SW 1271 (cell line): ENCODE data around the gene FOXE3.
A peak's percentile ranks its signal among the peaks of the same experiment; 100 is the strongest.

ENCODE experiments used
- DNase-seq, 2 experiments: peaks; one replicate each; lab custom pipeline; 2025; lab: John Stamatoyannopoulos, UW

Gene FOXE3

DNA sequence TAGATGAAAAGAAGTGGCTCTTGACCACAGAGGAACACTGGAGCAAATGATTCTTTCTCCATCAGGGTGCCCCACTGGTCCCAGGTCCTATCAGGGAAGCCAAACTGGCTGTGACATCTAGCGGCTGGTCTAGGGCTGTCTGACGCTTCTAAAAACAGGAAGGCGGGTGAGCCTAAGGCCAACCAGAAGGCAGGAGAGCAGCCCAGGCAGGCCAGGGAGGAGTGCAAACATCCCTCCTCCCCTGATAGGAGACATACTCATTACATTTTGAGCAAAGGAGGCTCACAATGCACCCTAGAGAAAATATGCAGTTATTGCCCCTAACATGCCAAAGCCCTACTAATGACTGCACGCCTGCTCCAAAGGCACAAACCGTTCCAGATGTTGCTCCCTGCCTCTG, 10.4 kb upstream of the FOXE3 start:
- DNase-seq = no peak

DNA sequence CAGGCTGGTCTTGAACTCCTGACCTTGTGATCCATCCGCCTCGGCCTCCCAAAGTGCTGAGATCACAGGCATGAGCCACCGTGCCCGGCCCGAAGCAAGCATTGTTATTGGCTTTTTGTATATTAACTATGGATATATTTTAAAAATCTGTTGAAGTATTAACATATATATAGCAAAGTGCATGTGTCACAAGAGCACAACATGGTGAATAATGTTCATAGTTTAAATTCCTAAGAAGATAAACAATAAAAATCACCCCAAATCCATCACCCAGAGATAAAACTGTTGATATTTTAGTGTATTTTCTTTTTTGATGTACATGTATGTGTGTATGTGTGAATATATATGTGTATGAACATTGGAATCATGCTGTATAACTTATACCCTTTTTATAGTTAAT, 9.1 kb upstream of the FOXE3 start:
- DNase-seq = no peak

DNA sequence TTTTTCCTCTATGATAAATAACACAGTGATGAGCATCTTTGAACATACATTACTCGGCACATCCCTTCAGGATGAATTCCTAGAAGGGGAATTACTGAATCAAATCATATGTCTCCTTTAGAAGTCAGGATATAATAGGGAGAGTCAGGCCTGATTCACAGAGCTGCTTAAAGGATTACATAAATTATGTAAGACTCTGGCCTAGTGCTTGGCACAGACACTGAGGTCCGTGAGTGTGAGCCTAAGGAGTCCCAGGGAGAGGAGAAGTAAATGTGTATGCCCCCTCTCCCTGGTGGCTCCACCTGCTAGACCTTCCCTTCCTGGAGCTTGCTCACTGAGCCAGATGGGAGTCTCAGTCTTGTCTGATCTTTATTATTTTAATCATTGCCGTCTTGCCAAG, 8.6 kb upstream of the FOXE3 start:
- no peak for DNase-seq

DNA sequence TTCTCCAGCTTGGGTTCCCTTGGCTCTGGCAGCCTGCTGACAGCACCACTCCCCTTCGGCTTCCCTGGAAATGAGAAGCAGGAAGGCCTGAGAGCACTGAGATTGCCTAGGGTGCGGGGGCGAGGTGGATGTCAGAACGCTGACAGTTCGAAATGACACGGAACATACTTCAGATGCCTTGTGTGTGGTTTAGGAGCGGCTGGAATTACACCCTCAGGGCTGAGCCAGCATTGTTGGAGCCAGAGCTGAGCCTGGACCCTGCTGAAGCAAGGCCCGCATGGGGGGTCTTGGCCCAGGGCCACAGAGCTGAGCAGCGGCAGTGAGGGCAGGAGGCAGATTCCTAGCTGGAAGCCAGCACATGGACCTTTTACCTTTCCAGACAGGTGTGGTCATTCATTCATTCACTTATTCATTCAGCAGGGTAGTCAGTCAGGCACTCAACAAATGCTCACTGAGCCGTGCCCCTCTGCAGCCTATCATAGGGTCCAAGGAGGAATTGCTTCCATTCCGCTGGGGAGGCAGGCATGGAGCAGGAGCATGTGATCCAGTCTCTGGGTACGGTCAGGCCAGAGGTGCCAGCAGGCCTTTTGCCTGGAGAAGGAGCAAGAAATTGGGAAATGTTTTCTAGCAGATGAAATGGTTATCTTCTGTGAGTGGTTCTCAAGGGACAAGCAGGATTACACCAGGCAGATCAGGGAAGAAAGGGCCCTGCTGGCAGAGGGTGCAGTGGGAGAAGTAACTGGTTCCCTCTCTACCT, 6.6 kb upstream of the FOXE3 start:
- no peak for DNase-seq

DNA sequence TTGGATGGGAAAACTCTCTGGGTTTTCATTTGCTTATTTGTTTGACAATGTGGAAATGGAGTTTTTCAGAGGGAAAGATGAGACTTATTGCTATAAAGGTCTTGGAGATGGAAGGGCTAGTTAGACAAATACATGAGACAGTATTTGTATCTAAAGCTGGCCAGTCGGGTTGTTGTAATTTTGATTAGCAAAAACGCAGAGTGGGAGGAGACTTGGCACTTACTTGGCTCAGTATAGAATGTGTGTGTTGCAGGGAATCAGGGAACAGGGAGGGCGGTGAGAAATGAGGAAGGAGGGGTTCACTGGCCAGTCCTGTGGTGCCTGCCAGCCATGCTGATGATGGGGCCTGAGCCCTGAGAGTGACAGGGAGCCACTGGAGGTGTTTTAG, 6.0 kb upstream of the FOXE3 start:
- no peak for DNase-seq

DNA sequence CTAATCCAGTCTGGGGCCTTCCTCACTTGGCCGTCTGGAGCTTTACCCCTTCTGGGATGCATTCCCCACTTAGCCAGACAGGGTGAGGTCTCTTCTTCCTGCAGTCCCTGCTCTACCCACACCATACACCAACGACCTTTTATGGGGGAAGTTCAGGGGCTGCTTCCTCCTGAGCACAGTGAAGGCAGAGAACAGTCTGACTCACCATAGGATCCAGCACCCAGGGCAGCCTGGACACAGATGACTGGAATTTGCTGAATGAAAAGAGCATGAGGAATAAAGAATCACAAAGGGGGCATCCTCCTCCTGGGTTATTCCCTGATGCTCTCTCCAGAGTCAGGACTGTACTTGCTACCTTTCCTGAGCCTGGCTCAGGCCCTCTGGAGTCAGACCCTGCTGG, 4.6 kb upstream of the FOXE3 start:
- no peak for DNase-seq

DNA sequence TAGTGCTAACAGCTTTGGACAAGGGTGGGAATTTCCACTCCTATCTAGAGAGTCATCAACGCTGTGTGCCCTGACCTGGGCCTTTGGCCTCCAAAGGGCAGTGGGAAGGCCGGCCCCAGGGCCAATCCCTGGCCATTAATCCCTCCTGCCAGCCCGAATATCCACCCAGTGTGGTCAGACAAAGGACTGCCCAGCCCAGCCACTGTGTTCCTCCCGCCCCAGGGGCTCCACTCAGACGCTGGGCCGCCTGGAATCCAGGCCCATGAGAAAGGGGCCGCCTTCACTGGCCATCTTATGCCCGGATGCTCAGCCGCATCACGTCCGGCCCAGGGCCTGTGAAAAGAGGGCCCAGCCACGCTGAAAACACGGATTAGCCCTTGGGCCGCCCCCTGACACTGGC, 3.6 kb upstream of the FOXE3 start:
- no peak for DNase-seq

DNA sequence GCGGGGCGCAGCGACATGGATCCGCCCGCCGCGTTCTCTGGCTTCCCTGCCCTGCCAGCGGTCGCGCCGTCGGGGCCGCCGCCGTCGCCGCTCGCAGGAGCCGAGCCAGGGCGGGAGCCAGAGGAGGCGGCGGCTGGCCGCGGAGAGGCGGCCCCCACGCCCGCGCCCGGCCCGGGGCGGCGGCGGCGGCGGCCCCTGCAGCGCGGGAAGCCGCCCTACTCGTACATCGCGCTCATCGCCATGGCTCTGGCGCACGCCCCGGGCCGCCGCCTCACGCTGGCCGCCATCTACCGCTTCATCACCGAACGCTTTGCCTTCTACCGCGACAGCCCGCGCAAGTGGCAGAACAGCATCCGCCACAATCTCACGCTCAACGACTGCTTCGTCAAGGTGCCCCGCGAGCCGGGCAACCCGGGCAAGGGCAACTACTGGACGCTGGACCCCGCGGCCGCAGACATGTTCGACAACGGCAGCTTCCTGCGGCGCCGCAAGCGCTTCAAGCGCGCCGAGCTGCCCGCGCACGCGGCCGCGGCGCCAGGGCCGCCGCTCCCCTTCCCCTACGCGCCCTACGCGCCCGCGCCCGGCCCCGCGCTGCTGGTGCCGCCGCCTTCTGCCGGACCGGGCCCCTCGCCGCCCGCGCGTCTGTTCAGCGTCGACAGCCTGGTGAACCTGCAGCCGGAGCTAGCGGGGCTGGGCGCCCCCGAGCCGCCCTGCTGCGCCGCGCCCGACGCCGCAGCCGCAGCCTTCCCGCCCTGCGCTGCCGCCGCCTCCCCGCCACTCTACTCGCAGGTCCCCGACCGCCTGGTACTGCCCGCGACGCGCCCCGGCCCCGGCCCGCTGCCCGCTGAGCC, 459 bp downstream of the FOXE3 start:
- no peak for DNase-seq

DNA sequence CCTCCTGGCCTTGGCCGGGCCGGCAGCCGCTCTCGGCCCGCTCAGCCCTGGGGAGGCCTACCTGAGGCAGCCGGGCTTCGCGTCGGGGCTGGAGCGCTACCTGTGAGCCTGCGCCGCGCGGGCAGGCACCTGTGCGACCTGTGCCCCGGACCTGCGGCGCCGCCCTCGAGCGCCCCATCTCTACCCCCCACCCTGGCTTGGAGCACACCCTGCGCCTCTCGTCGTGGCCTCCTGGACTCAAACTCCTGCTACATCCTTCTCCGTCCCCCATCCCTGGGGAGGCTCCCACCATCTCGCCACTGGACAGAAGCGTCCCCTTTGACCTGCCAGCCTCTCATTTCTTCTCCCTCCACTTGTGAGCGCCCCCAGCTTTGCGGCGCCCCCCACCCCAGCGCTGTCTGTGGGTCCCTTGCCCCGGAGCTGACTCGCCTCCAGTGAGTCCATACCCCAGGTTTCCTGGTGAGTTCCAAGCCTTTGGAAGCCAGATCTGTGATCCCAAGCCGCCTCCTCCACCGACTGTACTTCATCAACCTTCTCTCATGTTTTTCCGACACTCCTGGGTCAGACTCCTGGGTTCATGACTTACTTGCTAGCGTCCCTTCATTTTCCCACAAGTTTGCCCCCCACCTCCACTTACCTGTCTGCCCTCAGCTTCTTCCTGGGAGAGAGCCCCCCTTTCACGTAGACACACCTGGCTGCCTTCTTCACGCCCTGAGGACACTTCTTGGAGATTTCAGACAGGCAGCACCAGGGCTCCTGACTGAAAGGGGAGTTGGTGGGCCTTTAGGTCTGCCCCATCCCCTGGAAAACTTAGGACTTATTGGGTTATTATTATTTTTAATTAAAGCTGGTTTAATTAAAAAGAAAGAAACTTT, 1.3 kb downstream of the FOXE3 start:
- DNase-seq = no peak

DNA sequence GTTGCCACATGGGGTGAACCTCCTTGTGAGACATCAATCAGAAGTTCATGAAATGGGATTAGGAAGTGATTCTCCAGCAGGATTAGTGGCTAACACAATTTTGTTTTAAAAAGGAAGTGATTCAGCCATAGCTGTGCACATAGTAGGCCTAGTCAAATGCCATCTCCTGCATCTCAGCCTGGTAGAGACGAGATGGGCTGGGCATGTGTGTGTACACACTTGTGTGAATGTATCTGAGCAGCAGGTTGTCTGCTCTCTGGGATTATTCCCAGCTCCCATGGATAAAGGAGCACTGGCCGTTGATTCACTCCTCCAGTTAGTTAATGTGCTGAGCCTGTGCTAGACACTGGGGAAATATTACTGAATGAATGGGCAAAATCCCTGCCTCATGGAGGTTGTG, 2.0 kb downstream of the FOXE3 start:
- no peak for DNase-seq

DNA sequence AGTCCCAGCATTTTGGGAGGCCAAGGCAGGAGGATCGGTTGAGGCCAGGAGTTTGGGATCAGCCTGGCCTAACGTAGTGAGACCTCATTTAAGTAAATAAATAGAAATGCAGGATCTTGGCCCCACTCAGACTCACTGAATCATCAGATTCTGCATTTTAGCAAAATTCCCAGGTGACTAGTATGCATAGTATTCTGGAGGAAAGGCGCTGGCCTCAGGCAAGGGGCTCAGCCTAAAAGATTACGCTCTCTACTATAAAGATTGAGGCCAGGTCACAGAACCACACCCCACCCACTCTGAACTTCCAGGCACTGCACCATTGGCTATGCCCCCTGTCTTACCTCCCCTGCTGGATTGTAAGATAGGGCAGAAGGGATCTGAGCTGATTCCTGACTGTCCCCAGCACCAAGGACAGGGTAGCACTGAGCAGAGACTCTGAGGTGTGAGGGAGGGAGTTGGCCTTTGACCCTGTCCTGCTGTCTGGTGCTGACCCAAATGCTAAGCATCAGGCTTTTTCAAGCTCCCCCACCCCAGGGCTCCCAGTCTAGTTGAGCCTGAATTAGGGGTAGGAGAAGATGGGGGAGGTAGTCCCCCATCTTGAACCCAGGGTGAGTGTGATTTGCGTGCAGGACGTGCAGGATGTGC, 2.7 kb downstream of the FOXE3 start:
- DNase-seq = no peak

DNA sequence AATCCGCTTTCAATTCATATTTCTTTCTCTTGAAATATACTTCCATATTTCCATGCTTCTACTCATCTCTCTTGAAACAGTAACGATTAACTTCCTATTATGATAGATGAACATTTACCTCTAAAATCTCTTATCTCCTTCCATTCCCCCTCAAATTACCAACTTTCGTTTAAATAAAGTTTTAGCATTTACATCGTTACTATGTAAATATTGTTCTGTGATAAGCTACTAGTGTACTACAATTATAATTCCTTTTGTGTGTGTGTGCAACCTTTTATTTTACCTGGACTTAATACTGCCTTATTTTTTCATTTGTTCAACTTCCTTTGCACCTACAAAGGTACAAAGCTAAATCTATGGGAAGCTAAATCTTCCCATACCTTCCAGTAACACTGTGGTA, 4.5 kb downstream of the FOXE3 start:
- DNase-seq = no peak

DNA sequence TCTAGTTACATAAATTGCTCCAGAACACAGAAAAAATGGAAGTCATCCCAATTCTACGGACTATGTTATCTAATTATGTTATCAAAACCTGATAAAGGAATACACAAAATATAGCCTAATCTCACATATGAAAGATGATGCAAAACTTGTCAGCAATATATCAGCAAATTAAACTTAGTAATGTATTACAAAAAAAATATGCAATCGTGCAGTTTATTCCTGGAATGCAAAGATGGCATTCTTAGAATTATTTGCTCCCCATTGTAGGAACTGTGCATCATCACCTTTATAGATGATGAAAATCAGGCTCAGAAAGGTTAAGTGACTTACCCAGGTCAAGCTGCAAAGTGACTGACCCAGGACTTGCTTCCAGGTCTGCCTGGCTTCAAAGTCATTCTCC, 7.8 kb downstream of the FOXE3 start:
- DNase-seq = no peak

DNA sequence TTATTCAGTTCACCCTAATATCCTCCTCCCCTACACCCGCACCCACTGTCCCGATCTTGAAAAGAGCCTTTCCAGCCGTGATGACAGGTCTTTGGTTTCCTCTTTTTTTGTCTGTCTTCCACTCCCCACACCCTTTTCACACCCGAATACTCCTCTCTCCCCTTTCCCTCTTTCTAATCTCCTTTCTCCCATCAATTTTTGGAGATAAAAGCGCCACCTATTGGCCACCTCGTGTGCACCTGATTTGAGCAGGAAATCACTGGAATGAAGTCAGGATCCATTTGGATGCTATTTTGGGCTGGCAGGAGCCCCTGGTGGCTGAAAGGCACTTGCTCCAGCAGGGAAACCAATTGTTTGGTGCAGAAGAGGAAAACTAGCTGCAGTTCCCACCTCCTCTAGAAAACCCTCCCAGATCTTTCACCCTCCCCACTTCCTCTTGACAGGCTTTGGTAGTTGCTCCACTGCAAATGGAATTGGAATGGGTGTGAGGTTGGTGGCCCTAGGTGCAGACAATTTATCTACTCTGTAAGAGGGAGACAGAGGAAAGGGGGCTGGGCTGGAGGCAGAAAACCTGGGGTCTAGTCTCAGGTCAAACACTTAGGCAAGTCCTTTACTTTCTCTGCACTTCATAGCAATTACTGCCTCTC, 8.4 kb downstream of the FOXE3 start:
- peak; percentile 11 to 43 for DNase-seq

DNA sequence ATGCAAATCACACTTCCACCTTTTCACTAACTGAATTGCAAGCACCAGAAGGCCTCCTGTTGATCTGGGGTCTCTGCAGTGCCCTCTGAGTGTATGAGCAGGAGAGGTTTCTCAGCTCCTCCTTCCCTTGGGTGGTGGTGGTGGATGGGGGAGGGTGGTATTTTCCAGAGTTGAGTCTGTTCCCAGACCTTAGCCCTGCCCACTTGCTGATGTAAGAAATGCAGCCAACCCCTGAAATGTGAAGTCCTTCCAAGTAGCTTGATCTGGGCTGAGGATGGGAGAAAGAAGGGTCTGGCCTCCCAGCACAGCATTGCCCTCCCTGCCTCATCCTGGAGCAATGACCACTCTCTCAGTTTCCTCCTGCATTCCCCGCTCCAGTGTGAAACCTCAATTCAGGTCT, 15.4 kb downstream of the FOXE3 start:
- no peak for DNase-seq

DNA sequence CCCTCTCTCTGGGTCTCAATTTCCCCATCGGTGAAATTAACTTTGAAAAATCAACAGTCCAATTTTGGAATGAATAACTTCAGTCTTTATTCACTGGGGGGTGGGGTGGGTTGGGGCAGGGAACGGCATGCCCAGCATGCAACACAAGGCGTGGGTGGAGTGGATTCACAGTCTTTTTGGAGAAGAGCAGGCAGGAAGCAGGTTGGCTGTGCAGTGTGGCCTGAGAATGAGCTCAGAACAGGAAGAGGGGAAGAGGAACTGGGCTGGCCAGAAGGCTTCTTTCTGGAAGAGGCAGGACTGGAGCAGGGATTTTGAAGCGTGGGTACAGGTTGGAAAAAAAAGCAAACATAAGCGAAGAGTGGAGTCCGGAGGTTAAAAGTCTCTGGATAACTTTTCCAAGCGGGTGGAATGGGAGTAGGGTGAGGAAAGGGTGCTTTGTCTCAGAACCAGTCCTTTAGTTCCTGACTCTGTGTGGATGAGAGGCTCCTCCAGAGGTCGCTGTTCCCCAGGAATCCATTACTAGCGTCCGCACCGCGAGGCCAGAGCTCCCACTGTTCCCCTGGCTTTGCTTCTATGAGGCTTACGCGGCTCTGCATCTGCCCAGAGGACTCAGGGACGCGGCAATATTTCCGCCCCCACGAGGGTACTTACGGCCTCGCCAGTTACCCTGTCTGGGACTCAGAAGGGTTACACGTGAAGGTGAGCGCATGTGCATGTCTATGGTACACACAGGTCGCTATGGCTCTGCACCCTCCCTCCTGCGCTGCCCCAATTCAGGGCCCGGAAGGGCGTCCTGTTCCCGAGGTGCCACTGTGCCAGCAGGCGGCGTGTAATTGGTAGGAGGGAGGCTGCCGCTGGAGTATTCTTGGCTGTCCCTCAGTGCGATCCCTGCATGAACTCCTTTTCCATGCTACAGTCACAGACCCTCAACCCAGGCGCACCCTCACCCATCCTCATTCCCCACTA, 16.3 kb downstream of the FOXE3 start:
- no peak for DNase-seq

DNA sequence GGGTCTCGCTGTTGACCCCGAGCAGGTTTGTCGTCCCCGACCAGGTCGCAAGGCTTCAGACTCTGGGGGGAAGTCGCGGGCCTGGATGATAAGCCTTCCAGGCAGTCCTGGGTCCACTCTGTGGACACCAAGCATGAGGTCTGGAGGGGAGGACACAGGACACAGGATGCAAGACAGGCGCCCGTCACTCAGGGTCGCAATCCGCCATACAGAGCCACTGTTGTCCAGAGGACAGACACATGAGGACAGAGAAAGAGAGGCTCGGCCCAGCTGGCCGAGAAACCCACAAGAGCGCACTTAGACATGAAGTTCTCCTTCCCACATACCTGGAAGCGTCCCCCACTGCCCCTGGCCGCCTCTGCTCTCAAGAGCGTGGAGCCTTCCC, 16.9 kb downstream of the FOXE3 start:
- no peak for DNase-seq

DNA sequence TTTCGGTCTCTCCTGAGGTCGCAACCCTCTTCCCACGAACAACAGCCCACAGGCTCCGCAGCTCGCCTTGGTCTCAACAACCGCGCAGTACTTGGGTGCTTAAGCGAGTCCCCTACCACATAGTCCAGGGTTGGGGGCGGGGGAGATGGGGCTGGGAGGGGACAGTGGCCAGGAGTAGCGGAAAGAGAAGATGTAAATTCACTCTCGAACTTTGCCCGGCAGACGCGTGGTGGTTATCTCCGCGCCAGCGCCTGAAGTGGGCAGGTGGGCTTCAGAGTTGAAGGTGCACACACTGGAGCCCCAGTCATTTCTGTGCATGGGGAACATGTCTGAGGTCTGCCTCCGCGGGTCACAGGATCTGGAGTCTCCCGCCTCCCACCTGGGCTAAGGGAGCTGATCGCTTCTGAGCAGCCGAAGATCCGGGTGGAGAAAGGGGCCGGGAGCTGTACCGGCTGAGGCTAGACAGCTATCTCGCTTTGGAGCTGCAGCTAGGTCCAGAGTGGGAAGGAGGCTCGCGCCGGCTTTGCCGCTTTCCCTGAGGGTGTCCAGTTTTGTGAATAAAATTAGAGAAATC, 17.5 kb downstream of the FOXE3 start:
- DNase-seq = no peak

DNA sequence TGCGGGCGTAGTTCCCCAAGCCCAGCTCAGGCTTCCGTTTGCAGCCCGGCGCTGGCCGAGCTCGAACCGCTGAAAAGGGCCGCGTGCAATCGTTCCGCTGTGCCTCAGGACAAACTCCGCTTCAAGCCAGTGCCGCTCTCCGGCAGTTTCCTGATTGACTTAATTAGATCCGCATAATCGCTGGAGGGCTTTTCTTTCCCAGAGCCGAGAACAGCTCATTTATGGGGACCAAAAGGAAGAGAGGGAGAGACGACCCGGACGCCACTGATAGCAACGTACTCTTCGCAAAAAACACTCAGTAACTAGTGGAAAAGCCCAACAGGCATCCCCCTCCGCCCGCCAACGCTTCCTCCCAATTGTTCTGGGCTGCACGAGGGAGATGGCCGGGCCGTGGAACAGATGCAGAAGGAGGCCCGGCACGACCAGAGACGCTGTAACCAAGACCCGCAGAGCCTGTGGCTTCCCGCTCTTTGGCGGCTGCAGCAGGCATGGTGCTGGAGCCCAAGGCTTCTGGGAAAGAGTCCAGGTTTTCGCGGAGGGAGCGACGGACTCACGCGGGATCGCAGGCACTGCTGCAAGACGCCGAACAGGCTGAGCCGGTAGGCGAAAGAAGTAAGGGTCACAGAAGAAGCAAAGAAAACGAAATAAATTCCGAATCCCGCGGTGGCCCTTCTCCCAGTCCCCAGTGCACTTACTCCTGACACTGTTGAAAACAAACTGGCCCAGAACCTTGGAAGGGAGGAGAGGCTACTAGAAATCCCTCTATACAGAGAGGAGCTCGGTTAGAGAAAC, 18.2 kb downstream of the FOXE3 start:
- DNase-seq = no peak
